Activated T-helper 2 cell treated with anti-CD3 and anti-CD28 coated beads, Interferon-gamma antibody, Interleukin-2, Interleukin-4, amounts not matched to agents 10 μg/mL and 5 μg/mL and 100 μg/mL, durations not matched to agents 14 hours and 24 hours and 36 hours (primary cell): ENCODE measurements around the gene RAB9A. TPM values are rescaled to one million over a fixed set of nuclear protein-coding genes. Genes with fewer than 3 reads are reported as not detected.

Source experiments
- total RNA-seq: library from RNA; stranded (reverse); gene quantifications from 2 replicates; pipeline ENCODE4 v1.2.3, GENCODE V29; 2022

The RAB9A gene
- total RNA-seq, 1 donor from 2014 or later, result 14.6 TPM

Other genes starting within 250 kb of the RAB9A start
- 2.3 and 3.4 TPM in 2 replicates for gene EGFL6, start 119.5 kb upstream of the RAB9A start, total RNA-seq
- gene TCEANC, start 36.0 kb upstream of the RAB9A start, total RNA-seq, result 2.5 and 2.8 TPM in 2 replicates
- gene TRAPPC2, start 45.5 kb downstream of the RAB9A start, total RNA-seq, result 14.7 and 15.2 TPM in 2 replicates
- 21.0 and 23.4 TPM in 2 replicates for gene OFD1, start 45.6 kb downstream of the RAB9A start, total RNA-seq
- gene GPM6B, start 128.0 kb downstream of the RAB9A start, total RNA-seq, result not detected in 2 replicates